ENCODE measurements around the gene AASDH.

The AASDH gene

DNA sequence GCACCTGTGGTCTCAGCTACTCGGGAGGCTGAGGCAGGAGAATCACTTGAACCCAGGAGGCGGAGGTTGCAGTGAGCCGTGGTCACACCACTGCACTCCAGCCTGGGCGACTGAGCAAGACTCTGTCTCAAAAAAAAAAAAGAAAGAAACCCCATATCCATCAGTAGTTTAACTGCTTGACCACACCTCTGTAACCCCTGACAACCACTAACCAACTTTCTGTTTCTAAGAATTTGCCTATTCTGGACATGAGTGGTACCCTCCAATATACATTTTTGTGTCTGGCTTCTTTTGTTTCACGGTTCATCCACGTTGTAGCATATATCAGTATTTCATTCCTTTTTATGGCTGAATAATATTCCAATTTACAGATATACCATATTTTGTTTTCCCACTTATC lies 39.0 kb upstream of the AASDH start:
- TF ChIP-seq, protein P1, sequence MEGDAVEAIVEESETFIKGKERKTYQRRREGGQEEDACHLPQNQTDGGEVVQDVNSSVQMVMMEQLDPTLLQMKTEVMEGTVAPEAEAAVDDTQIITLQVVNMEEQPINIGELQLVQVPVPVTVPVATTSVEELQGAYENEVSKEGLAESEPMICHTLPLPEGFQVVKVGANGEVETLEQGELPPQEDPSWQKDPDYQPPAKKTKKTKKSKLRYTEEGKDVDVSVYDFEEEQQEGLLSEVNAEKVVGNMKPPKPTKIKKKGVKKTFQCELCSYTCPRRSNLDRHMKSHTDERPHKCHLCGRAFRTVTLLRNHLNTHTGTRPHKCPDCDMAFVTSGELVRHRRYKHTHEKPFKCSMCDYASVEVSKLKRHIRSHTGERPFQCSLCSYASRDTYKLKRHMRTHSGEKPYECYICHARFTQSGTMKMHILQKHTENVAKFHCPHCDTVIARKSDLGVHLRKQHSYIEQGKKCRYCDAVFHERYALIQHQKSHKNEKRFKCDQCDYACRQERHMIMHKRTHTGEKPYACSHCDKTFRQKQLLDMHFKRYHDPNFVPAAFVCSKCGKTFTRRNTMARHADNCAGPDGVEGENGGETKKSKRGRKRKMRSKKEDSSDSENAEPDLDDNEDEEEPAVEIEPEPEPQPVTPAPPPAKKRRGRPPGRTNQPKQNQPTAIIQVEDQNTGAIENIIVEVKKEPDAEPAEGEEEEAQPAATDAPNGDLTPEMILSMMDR (IDR thresholded peaks at IDR 0.05; ENCODE audit: insufficient read depth, low read depth, low read length, missing control alignments): no peak
- H3K4me3 ChIP-seq (ENCODE audit: low read depth, low read length): no peak overlapping the region
- DNase-seq (ENCODE audit: low read depth): peak; percentile 69

DNA sequence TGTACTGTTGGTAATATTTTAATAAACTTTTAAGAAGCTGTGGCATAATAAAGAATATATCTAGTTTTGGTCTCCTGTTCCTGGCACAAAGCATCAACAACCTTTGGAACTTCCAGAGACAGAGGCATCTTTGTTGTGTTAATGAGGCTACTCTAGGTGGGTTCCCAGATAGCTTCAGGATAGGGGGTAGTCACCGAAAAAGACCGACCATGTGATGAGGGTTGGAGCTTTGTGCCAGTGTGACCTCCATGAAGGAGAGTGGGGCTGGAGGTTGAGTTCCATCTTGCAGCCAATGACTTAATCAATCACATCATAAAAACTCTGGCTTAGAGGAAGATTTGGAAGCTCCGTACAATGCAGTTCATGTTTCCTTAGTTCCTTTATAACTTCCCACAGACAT lies 38.2 kb upstream of the AASDH start:
- peak overlapping the region; percentile 6; the same call in 1 of the 2 replicates for H3K4me3 ChIP-seq (ENCODE audit: low read depth, low read length)
- DNase-seq (ENCODE audit: low read depth): no peak
- TF ChIP-seq, protein P1 (IDR thresholded peaks at IDR 0.05; ENCODE audit: insufficient read depth, low read depth, low read length, missing control alignments): no peak

DNA sequence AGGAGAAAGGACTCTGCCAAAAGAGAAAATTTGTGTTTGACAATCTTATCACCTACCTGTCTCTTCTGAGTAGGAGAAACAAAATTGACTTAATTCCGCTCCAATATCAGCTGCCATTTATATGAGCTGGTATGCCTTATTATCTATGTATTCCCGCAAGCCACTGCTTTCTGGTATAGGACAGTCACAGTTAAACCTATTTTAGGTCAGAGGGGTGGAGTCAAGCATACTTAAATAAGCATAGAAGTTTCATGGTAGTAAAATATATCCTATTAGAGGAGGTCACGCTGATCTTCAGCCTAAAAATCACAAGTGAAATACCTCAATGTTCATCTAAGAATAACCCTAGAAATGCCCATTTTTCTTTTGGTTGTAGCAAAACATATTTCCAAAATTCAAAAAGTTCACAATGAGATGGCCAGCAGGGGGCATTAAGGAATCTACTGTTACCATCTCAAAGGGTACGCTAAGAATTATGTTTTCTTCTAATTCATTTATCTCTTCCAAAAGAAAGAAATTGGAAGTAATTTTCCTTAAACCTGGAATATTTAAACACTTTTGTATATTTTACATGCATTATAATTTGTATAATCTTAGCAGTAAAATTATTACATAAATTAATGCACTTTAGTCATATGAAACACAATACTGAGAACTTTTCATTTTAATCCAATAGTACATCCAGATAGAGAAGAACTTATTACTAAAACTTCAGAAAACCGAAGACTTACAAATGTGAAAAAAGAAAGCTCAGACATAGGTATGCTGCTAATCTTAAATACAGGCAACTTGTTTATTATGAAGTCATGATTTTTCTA lies 37.6 kb upstream of the AASDH start:
- peak; percentile 54 for DNase-seq (ENCODE audit: low read depth)
- peak overlapping the region; percentile 6; the same call in 1 of the 2 replicates for H3K4me3 ChIP-seq (ENCODE audit: low read depth, low read length)
- TF ChIP-seq, protein P1 (IDR thresholded peaks at IDR 0.05; ENCODE audit: insufficient read depth, low read depth, low read length, missing control alignments): peak; percentile 56

DNA sequence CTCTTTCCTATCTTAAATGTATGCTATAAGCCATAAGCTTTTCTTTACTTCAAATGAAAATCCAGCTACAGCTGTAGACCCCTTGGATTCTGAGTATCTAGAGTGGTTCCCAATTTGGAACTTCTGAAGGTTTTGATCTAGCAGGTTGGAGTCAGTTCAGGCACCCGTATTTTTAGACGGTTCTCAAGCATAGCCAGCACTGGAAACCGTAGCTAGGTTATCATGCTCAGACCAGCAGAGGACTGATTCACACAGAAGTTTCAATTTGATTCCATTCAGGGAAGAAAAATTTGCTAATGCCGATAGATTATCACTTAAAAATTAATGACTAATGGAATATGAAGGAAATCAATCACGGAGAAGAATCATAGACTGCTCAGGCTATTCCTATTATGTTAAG lies 36.9 kb upstream of the AASDH start:
- DNase-seq (ENCODE audit: low read depth): no peak
- TF ChIP-seq, protein P1 (IDR thresholded peaks at IDR 0.05; ENCODE audit: insufficient read depth, low read depth, low read length, missing control alignments): no peak
- no peak overlapping the region for H3K4me3 ChIP-seq (ENCODE audit: low read depth, low read length)

DNA sequence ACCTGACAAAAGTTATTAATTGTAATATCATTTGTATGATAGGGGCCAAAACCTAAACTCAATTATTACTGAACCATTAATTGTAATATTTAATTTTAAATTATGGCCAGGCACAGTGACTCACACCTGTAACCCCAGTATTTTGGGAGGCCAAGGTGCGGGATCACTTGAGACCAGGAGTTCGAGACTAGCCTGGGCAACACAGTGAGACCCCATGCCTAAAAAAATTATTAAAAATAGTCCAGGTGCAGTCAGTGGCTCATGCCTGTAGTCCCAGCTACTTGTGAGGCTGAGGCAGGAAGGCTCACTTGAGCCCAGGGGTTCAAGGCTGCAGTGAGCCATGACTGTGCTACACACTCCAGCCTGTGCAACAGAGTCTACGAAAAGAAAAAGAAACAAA lies 30.1 kb upstream of the AASDH start:
- TF ChIP-seq, protein P1 (IDR thresholded peaks at IDR 0.05; ENCODE audit: insufficient read depth, low read depth, low read length, missing control alignments): no peak
- no peak overlapping the region for H3K4me3 ChIP-seq (ENCODE audit: low read depth, low read length)

DNA sequence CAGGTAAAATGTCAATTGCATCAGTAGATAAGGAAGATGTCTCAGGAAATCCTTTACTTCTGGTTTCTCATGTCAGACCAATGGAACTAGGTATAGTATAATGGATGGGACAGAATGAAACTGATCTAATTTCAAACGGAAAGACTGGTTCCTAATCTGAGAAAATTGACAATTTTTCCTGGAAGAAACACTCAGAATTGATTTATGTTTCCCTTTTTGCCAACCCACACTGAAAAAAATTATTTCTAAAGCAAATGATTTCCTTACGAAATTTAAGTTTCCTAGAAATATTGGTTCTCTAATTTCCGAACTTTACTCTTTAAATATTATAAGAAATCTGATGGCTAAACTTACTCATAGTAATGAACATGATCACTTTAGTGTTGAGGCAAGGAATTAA lies 29.1 kb upstream of the AASDH start:
- no peak for DNase-seq (ENCODE audit: low read depth)
- TF ChIP-seq, protein P1 (IDR thresholded peaks at IDR 0.05; ENCODE audit: insufficient read depth, low read depth, low read length, missing control alignments): no peak
- H3K4me3 ChIP-seq (ENCODE audit: low read depth, low read length): no peak overlapping the region

More for the DNA sequence above, 30.1 kb upstream of the AASDH start:
- DNase-seq (ENCODE audit: low read depth): no peak
